Kidney (tissue), 14 donors: Measurements from ENCODE around the gene ZBP1. TPM values are rescaled to one million over a fixed set of nuclear protein-coding genes. Genes with fewer than 3 reads are reported as not detected.

Experiments used
- DNase-seq, 5 donors: peaks; one replicate each; pipeline ENCODE4 v3.0.0-alpha.2; 2013 to 2020
- FAIRE-seq: peaks from 2 replicates; lab custom pipeline; 2012; peaks lifted over from hg19 to GRCh38; lab: Jason Lieb, UNC
- H3K27ac ChIP-seq, 2 donors: one replicate each; pipeline ENCODE4 v1.7.0; 2013; ENCODE audit warnings: low read depth in 2 of 2, low read length in 2 of 2, inconsistent platforms in 1 of 2
- H3K27me3 ChIP-seq: one replicate; pipeline ENCODE4 v1.7.1; 2013; ENCODE audit warnings: low read length, inconsistent platforms; ENCODE audit not compliant: control insufficient read depth, insufficient read depth
- H3K36me3 ChIP-seq, 3 donors: one replicate each; pipeline versions ENCODE4 v1.7.0 to v1.7.1; 2013; ENCODE audit warnings: low read length in 3 of 3, control low read depth in 1 of 3, inconsistent platforms in 1 of 3; ENCODE audit not compliant: insufficient read depth in 3 of 3, control insufficient read depth in 2 of 3
- H3K4me1 ChIP-seq, 3 donors: one replicate each; pipeline versions ENCODE4 v1.7.0 to v1.7.1; 2013; ENCODE audit warnings: low read length in 3 of 3, inconsistent platforms in 1 of 3, low read depth in 1 of 3; ENCODE audit not compliant: control insufficient read depth in 2 of 3, insufficient read depth in 2 of 3
- H3K4me3 ChIP-seq, 3 donors: one replicate each; pipeline versions ENCODE4 v1.7.0 to v1.8.1; 2013; ENCODE audit warnings: low read length in 3 of 3, control low read depth in 1 of 3, inconsistent platforms in 1 of 3
- H3K9ac ChIP-seq, 3 donors: one replicate each; pipeline versions ENCODE4 v1.7.0 to v1.7.1; 2013; ENCODE audit warnings: low read length in 3 of 3, control low read depth in 1 of 3, inconsistent platforms in 1 of 3
- H3K9me3 ChIP-seq, 3 donors: one replicate each; pipeline versions ENCODE4 v1.7.0 to v1.7.1; 2013; ENCODE audit warnings: low read length in 3 of 3, control low read depth in 1 of 3, inconsistent platforms in 1 of 3; ENCODE audit not compliant: control insufficient read depth in 2 of 3, insufficient read depth in 1 of 3
- CTCF ChIP-seq: IDR thresholded peaks from 3 replicates; pipeline ENCODE4 v1.5.1; 2012; ENCODE audit warnings: mild to moderate bottlenecking, moderate library complexity, borderline replicate concordance; ENCODE audit not compliant: insufficient read depth; ENCODE audit errors: extremely low read depth
- intact Hi-C: fragments of 100-400 bp; cut with DNase I; formaldehyde crosslinking; loops from one replicate; pipeline ENCODE4 v1.11.1; 2022
- polyA plus RNA-seq: library from polyadenylated mRNA; stranded (reverse); fragments of 350-450 nt; fragmentation: Illumina TruSeq; extraction: RNeasy Lipid Tissue Mini Kit (QIAGEN cat#74804); gene quantifications from one replicate; pipeline ENCODE4 v1.2.3, GENCODE V29; 2014; ENCODE audit warnings: low read depth, low replicate concordance; ENCODE audit not compliant: insufficient read depth
- total RNA-seq: library from RNA; stranded (reverse); fragmentation: NEBNext Ultra II Directional; extraction: Animal tissue kit (Norgen Biotek cat#: 25700); gene quantifications from one replicate; pipeline ENCODE4 v1.2.1, GENCODE V29; 2021
- donor health status: control.
- donor health status: control.
- donor health status: control.
- donor health status: control.
- donor health status: control.
- donor health status: DM: yes; HTN: yes; CAD: no.
- donor health status: Normal renal cell carcinoma (clear cell type).

Gene ZBP1
- total and polyA plus RNA-seq, 2 donors from 2014 or later: 3.7 TPM; not detected in 1

GRCh38 chr20:57612436-57612835, 7.8 kb downstream of the ZBP1 start:
- Histone ChIP-seq H3K36me3 (no peaks in the 10 kb centered on the region), H3K27me3 (no peaks in the 10 kb centered on the region), H3K9ac (no peak overlapping the region), H3K9me3 (no peaks in the 10 kb centered on the region), H3K4me1 (no peaks in the 10 kb centered on the region), H3K27ac (no peak overlapping the region), H3K4me3 (no peak overlapping the region)
- intact Hi-C loops: no loop called here
- DNase-seq (peak in 1 of 5 donors; percentile 5), FAIRE-seq (no peak)
- no peak for TF ChIP-seq CTCF

GRCh38 chr20:57611586-57612311, 8.5 kb downstream of the ZBP1 start:
- intact Hi-C loops: no loop called here
- no peak for FAIRE-seq
- no peaks in the 10 kb centered on the region for H3K4me1 ChIP-seq
- no peak overlapping the region for H3K9ac ChIP-seq
- no peaks in the 10 kb centered on the region for H3K36me3 ChIP-seq
- H3K27me3 ChIP-seq: no peaks in the 10 kb centered on the region
- no peak overlapping the region for H3K27ac ChIP-seq
- no peak overlapping the region for H3K4me3 ChIP-seq
- TF ChIP-seq CTCF: no peak
- no peaks in the 10 kb centered on the region for H3K9me3 ChIP-seq
- peak in 2 of 5 donors; percentile 25 to 66 for DNase-seq

DNA sequence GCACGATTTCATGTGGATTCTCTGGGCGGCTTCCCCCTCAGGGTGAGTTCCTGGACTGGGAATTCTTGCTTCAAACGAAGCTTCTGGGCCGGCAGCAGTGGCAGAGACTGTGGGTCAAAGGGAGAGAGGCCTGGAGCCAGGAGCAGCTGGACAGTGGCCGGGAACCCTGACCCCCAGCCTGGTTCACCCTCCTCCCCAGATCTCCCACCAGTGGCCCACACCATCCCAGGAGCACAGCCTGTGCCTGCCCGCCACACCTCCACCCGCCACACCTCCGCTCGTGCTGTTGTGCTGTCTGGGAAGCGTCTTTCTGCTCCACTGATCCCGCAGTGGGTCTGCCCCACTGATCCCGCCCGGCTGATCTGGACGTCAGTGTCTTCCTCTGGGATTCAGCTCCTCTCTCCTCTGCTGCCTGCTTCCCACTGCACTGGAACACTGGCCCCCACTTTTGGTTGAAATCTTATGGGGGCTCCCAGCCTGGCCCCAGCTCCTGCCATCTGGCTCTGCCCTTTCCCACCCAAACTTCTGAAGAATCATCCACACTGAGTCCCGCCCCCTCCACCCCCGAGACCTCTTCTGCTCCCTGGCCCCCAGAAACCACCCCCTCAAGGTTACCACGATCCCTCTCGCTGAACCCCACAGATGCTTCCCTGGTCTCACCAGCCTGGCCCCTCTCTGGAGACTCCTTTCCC, 9.8 kb downstream of the ZBP1 start:
- no peaks in the 10 kb centered on the region for H3K9me3 ChIP-seq
- no peak for FAIRE-seq
- peak in 2 of 5 donors; percentile 35 to 57 for DNase-seq
- H3K36me3 ChIP-seq: no peaks in the 10 kb centered on the region
- no peak overlapping the region for H3K27ac ChIP-seq
- no peaks in the 10 kb centered on the region for H3K27me3 ChIP-seq
- no peaks in the 10 kb centered on the region for H3K4me1 ChIP-seq
- H3K4me3 ChIP-seq: no peak overlapping the region
- H3K9ac ChIP-seq: no peak overlapping the region
- intact Hi-C loops: no loop called here
- TF ChIP-seq CTCF: no peak
